ENCODE measurements around the gene TARDBP.

GRCh38 chr1:10968411-10968826, 44.0 kb upstream of the TARDBP start:
- TF ChIP-seq ESRRG (CRISPR knock-in tag; IDR thresholded peaks at IDR 0.05): no peak
- TF ChIP-seq PATZ1 (CRISPR knock-in tag; IDR thresholded peaks at IDR 0.05; ENCODE audit: borderline replicate concordance): no peak
